Endodermal cell (in vitro differentiated cells): Measurements from ENCODE around the gene CDH2. TPM values are rescaled to one million over a fixed set of nuclear protein-coding genes. Genes with fewer than 3 reads are reported as not detected.
A peak's percentile ranks its signal among the peaks of the same experiment; 100 is the strongest.

ENCODE experiments used
- DNase-seq: peaks from one replicate; pipeline ENCODE4 v3.0.0-alpha.2; 2017
- H3K27ac ChIP-seq: 2 replicates; pipeline ENCODE4 v1.5.1; 2013; ENCODE audit warnings: mild to moderate bottlenecking, low read depth, low read length, moderate library complexity
- H3K27me3 ChIP-seq: 2 replicates; pipeline ENCODE4 v1.6.1; 2013; ENCODE audit warnings: mild to moderate bottlenecking, low read length, moderate library complexity; ENCODE audit not compliant: insufficient read depth, control insufficient read depth, poor library complexity, severe bottlenecking
- H3K36me3 ChIP-seq: 2 replicates; pipeline ENCODE4 v1.7.0; 2013; ENCODE audit warnings: mild to moderate bottlenecking, low read length, moderate library complexity; ENCODE audit not compliant: control insufficient read depth, insufficient read depth
- H3K4me1 ChIP-seq: one replicate; pipeline ENCODE4 v1.7.0; 2013; ENCODE audit warnings: low read length; ENCODE audit not compliant: control insufficient read depth, insufficient read depth
- H3K4me3 ChIP-seq: 2 replicates; pipeline ENCODE4 v1.5.1; 2013; ENCODE audit warnings: mild to moderate bottlenecking, low read length, moderate library complexity
- H3K9ac ChIP-seq: 2 replicates; pipeline ENCODE4 v1.6.1; 2013; ENCODE audit warnings: mild to moderate bottlenecking, low read length, moderate library complexity; ENCODE audit not compliant: poor library complexity, severe bottlenecking; ENCODE audit errors: extremely low read depth
- H3K9me3 ChIP-seq: 2 replicates; pipeline ENCODE4 v1.6.1; 2013; ENCODE audit warnings: mild to moderate bottlenecking, low read length, moderate library complexity; ENCODE audit not compliant: control insufficient read depth
- H3K27ac Mint-ChIP-seq: 2 replicates; pipeline ENCODE4 v1.8.0; 2020; ENCODE audit warnings: mixed read lengths
- H3K27me3 Mint-ChIP-seq: 2 replicates; pipeline ENCODE4 v1.8.0; 2021; ENCODE audit warnings: mild to moderate bottlenecking, mixed read lengths; ENCODE audit not compliant: insufficient read depth
- H3K36me3 Mint-ChIP-seq: 2 replicates; pipeline ENCODE4 v1.8.0; 2020; ENCODE audit warnings: low read depth, mixed read lengths
- H3K4me1 Mint-ChIP-seq: 2 replicates; pipeline ENCODE4 v1.8.0; 2020; ENCODE audit warnings: mixed read lengths
- H3K4me3 Mint-ChIP-seq: 2 replicates; pipeline ENCODE4 v1.8.0; 2020; ENCODE audit warnings: mild to moderate bottlenecking, moderate library complexity, mixed read lengths
- H3K9me3 Mint-ChIP-seq: 2 replicates; pipeline ENCODE4 v1.8.0; 2020; ENCODE audit warnings: mild to moderate bottlenecking, mixed read lengths
- CTCF ChIP-seq: fragments of 200-600 bp; sonication (generic); conservative IDR thresholded peaks from 2 replicates; pipeline ENCODE4 v1.5.0; 2021; ENCODE audit warnings: antibody characterized with exemption, mild to moderate bottlenecking
- WGBS, 2 experiments: methylation state at CpG; one replicate each; pipeline versions ENCODE4 v1.1.5 to v1.1.7; 2013; ENCODE audit warnings: missing lambda C conversion rate in 2 of 2, mixed read lengths in 1 of 2; ENCODE audit not compliant: insufficient coverage in 1 of 2, insufficient read length in 1 of 2; 5-methylcytosine and 5-hydroxymethylcytosine counted together
- total RNA-seq, 2 donors: library from RNA; stranded (reverse); fragmentation: NEBNext Ultra II Directional in 1 of 2; extraction: Animal tissue kit (Norgen Biotek cat#: 25700) in 1 of 2; gene quantifications; 2 replicates in 1 of 2; 3 replicates in 1 of 2; pipeline ENCODE4 v1.2.1, GENCODE V29; 2021

Gene CDH2
- total RNA-seq, 2 donors from 2014 or later = 486 to 572 TPM

GRCh38 chr18:28063271-28063761 is 113.6 kb downstream of the CDH2 start:
- peaks cover 64% of the 10 kb centered on the region for H3K4me1 Mint-ChIP-seq
- Histone ChIP-seq H3K36me3 (peaks cover 61% of the 10 kb centered on the region), H3K4me3 (peak overlapping the region; percentile 83), H3K9ac (peak overlapping the region; percentile 19), H3K27me3 (no peaks in the 10 kb centered on the region), H3K4me1 (peaks cover 19% of the 10 kb centered on the region), H3K9me3 (no peaks in the 10 kb centered on the region), H3K27ac (peak overlapping the region; percentile 52)
- no peak for DNase-seq
- no peak for TF ChIP-seq CTCF
- peak overlapping the region; percentile 86 for H3K27ac Mint-ChIP-seq
- peaks cover 8% of the 10 kb centered on the region for H3K9me3 Mint-ChIP-seq
- WGBS, 2 experiments = 0 to 24% methylated on average over 2 of the region's 2 CpGs
- H3K36me3 Mint-ChIP-seq = peaks cover 52% of the 10 kb centered on the region
- peak overlapping the region; percentile 53 for H3K4me3 Mint-ChIP-seq
- H3K27me3 Mint-ChIP-seq = no peaks in the 10 kb centered on the region

- Histone ChIP-seq H3K27me3 (no peaks in the 10 kb centered on the region), H3K9ac (no peak overlapping the region), H3K27ac (no peak overlapping the region), H3K9me3 (no peaks in the 10 kb centered on the region), H3K4me3 (peak overlapping the region; percentile 83), H3K36me3 (peaks cover 61% of the 10 kb centered on the region), H3K4me1 (peaks cover 19% of the 10 kb centered on the region)
- no peak for DNase-seq
- H3K9me3 Mint-ChIP-seq = peaks cover 8% of the 10 kb centered on the region
- H3K4me3 Mint-ChIP-seq = no peak overlapping the region
- peaks cover 70% of the 10 kb centered on the region for H3K4me1 Mint-ChIP-seq
- no peak for TF ChIP-seq CTCF
- H3K27ac Mint-ChIP-seq = no peak overlapping the region
- peaks cover 50% of the 10 kb centered on the region for H3K36me3 Mint-ChIP-seq
- no peaks in the 10 kb centered on the region for H3K27me3 Mint-ChIP-seq
- 85 to 98% methylated on average over 4 of the region's 4 CpGs for WGBS, 2 experiments
These were observed 114.5 kb downstream of the CDH2 start for GRCh38 chr18:28062443-28062842.

GRCh38 chr18:28059861-28060260 is 117.1 kb downstream of the CDH2 start:
- H3K36me3 ChIP-seq = peaks cover 73% of the 10 kb centered on the region
- no peak for TF ChIP-seq CTCF
- no peaks in the 10 kb centered on the region for H3K9me3 ChIP-seq
- Mint-ChIP-seq H3K4me3 (no peak overlapping the region), H3K27ac (no peak overlapping the region), H3K27me3 (no peaks in the 10 kb centered on the region), H3K9me3 (peaks cover 8% of the 10 kb centered on the region), H3K36me3 (peaks cover 56% of the 10 kb centered on the region), H3K4me1 (peaks cover 55% of the 10 kb centered on the region)
- no peak overlapping the region for H3K4me3 ChIP-seq
- no peaks in the 10 kb centered on the region for H3K27me3 ChIP-seq
- H3K4me1 ChIP-seq = peaks cover 21% of the 10 kb centered on the region
- 94 to 96% methylated on average over 3 of the region's 3 CpGs for WGBS, 2 experiments
- no peak overlapping the region for H3K9ac ChIP-seq
- no peak for DNase-seq
- no peak overlapping the region for H3K27ac ChIP-seq
